GM18508 (cell line): Measurements from ENCODE around the gene RAB11A.

Source experiments
- ATAC-seq: cut with Tn5 transposase; IDR thresholded peaks from one replicate; pipeline ENCODE4 v1.9.1; 2021; ENCODE audit warnings: moderate number of reproducible peaks; ENCODE audit not compliant: insufficient read depth, unreplicated experiment

The RAB11A gene

DNA sequence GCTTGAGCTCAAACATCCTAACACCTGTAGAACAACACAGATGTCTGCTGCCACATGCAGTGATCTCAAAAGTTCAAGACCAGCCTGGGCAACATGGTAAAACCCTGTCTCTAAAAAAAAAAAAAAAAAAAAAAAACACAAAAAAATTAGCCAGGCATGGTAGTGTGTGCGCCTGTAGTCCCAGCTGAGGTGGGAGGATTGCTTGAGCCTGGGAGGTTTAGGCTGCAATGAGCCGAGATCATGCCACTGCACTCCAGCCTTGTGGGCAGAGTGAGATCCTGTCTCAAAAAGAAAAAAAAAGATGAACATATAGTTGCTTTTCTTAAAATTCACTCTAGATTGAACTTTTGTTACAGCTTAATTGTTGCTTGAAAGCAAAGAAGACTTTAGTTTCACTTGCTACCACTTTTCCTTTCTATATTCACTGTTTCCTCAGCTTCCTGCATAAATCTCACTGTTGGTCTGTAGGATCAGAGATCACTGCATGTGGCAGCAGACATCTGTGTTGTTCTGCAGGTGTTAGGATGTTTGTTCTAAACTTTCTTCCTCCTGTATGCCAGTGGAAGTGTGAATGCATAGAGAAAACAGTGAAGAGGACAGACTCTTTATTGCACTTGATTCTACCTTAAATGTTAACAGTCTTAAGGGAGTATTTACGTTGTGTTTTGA lies 12.6 kb downstream of the RAB11A start:
- ATAC-seq: no peak

GRCh38 chr15:65883571-65883970 lies 14.3 kb downstream of the RAB11A start:
- no peak for ATAC-seq

- no peak for ATAC-seq
These were observed 15.2 kb downstream of the RAB11A start for GRCh38 chr15:65884511-65884910.

- ATAC-seq: no peak
These were observed 16.5 kb downstream of the RAB11A start for GRCh38 chr15:65885668-65886218.

DNA sequence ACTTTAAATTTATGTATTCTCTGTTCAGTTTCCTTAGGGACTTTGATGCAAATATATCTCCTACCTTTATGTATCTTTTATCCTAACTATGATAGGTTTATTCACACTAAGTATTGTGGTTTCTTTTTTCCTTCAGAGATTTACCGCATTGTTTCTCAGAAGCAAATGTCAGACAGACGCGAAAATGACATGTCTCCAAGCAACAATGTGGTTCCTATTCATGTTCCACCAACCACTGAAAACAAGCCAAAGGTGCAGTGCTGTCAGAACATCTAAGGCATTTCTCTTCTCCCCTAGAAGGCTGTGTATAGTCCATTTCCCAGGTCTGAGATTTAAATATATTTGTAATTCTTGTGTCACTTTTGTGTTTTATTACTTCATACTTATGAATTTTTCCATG lies 18.3 kb downstream of the RAB11A start:
- no peak for ATAC-seq

GRCh38 chr15:65888981-65889380 lies 19.7 kb downstream of the RAB11A start:
- no peak for ATAC-seq

DNA sequence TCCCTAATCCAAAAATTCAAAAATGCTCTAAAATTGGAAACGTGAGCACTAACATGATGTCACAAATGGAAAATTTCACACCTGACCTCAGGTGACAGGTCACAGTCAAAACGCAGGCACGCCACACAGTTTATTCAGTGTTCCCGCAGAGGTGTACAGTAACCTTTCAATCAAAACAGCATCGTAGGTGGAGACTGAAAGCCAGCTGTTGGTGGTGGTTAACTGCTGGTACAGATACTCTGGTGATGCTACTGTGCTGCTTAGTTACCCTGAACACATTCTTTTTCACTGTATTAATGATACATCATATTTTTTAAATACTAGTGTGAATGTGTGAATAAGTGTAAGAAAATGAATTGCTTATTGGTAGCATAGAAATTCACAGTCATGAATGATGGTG lies 23.8 kb downstream of the RAB11A start:
- no peak for ATAC-seq

DNA sequence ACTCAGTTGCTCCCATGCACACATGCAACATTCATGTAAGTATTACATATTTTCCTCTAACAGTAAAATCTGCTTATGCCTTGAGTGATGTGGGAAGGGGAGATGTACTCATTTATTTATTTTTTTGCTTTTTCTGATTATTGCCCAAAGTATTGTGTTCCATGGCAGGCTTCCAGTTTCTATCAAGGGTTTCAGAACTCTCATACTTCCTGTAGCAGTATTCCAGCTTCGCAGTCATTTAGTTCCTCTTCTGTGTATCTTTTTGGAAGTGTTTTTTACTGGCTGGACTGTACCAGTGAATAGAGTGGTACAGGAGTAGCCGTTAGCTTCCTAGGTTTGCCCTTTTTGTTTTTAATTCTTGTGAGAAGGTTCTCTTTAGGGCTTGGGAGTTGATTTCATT lies 26.9 kb downstream of the RAB11A start:
- no peak for ATAC-seq

DNA sequence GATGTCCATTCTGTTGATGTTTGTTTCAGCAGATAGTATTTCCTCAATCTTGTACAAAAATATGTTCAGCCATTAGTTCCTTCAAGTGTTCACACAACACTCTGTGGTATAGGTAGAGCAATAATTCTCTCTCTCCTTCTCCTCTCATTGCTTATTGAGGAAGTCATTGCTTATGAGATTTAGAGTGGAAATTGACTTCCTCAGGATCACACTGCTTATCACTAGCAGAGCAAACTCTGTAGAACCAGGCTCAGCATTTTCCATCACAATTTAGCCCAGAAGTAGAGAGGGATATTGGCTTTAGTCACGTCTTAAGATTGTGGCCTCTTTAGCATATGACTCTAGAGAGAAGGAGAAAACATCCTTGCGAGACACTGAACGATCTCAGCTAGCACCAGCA lies 31.2 kb downstream of the RAB11A start:
- no peak for ATAC-seq

DNA sequence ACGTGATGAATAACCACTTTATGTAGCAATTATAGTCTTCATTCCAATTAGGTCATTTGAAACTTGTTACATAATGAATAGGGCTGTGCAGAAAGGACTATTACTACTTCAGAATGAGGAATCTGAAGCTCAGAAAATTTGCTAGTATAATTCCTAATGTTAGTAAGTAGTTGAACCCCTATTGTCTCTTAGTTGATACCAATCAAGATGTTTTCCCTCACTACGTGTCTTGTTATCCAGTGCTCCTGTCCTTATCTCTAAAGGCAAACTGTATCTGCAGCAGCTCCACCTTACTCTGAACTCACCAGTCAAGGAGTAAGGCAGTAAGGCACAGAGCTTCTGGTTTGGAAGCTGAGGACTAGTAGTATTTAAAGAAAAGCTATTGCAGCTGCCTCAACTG lies 32.0 kb downstream of the RAB11A start:
- no peak for ATAC-seq

- ATAC-seq: no peak
These were observed 32.5 kb downstream of the RAB11A start for GRCh38 chr15:65901836-65902235.

DNA sequence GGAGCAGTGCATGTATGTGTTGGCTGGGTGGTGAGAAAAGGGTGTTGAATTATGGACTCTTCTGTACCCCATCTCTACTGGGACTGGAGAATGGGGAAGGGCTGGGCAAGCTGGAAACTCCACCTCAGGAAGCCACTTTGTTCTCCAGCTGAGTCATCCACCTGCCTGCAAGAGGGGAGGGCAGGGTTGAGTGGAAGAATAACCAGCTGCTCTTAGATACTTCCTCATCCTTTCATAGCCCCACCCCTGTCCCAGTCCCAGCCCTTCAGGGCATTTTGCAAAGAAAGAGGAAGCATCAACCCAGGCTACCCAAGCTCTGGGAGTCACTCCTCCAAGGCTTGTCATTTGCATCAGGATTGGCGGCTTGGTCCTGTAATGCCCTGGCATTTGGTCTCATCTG lies 33.1 kb downstream of the RAB11A start:
- ATAC-seq: no peak

DNA sequence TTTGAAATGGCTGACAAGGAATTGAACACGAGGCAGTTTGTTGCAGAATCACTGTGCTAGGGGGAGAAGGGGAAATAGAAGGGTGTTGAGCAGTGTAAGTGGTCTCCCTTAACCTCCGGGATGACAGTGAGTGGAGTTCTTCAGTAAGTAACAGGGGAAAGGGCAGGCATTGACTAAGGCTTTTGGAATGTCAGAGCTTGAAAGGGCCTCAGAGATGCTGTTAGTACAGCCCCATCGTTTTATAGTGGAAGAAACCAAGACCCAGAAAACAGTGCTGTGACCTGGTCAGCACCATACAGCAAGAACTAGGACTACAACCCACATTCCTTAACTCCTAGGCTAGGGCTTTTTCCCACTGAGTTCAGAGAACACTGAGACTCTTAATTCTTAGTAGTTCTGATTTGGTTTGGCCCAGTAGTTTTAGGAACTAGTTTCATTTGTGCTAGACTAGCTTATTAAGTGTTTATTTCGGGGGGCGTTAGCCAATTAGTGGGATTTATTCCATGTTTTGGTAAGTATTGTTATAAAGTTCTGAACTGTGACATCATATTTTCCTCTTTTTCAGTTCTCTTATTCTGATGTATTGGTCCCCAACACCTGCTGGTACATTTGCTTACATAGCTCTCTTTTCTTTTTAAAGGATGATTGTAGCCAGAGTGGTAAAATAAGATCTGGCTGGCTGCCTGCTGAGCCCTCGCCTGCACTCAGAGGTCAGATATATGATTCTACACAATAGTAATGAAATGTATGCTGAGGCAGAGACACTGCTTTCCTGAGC lies 34.2 kb downstream of the RAB11A start:
- ATAC-seq: no peak

GRCh38 chr15:65904301-65904700 lies 35.0 kb downstream of the RAB11A start:
- no peak for ATAC-seq

- no peak for ATAC-seq
These were observed 37.1 kb downstream of the RAB11A start for GRCh38 chr15:65906396-65906795.

- no peak for ATAC-seq
These were observed 38.4 kb downstream of the RAB11A start for GRCh38 chr15:65907661-65908060.

- no peak for ATAC-seq
These were observed 39.6 kb downstream of the RAB11A start for GRCh38 chr15:65908876-65909275.

GRCh38 chr15:65909831-65910230 lies 40.5 kb downstream of the RAB11A start:
- no peak for ATAC-seq

DNA sequence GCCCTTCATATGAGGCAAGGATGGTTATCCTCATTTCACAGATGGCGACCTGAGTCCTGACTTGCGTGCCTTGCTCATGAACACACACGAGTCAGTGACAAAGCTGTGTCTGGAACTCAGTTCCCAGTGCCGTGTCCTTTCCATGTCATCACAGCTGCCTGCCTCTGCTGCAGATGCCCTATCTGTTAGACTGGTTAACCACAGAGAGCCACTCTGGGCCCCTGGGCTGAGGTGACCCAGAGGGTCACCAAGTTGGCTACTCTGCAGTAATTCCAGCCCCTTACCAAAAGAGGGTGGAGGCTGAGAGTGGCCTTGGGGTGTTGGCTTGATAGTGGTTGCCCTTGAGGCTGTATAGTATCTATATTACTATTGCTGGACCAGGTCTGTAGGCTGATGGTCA lies 41.0 kb downstream of the RAB11A start:
- no peak for ATAC-seq

DNA sequence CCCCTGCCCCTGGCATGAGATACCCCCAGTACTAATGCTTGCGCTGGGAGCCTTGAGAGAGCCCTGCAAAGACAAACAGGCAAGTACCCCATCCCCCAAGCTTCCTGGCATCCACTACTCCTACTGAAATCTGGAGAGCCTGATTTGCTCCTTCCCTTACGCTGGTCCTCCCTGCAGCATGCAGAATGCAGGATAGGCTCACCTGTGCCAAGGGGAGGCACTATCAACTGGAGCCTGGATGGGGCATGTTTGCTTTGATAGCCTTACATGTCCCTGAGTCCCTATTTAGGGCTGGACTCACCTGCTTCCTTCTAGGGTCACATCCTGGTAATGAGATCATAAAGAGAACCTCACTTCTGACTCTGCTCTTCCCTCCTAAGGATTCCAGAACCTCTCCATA lies 42.9 kb downstream of the RAB11A start:
- no peak for ATAC-seq

GRCh38 chr15:65913631-65914199 lies 44.4 kb downstream of the RAB11A start:
- no peak for ATAC-seq
